GM21447 (cell line): ENCODE results near the gene RANBP1.

Experiments
- ATAC-seq: cut with Tn5 transposase; IDR thresholded peaks from one replicate; pipeline ENCODE4 v1.9.1; 2021; ENCODE audit not compliant: unreplicated experiment

The RANBP1 gene

DNA sequence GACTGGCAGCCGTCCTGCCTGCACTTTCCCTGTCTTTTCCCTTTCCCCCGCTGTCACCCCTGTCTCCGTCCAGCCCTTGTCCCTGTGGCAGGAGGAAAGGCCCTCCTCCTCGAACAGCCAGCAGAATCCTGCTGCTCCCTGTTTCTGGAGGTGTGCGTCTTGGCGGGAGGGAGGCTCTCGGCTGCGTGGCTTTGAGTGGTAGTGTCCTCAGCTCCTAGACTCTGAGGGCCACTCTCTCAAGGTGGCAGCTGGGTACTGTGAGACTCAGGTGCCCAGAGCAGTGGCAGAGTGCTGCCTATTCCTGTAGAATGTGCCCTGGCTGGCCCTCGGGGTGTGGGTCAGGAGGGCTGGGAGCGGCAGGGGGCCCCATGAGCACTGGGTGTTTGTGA is 9.1 kb upstream of the RANBP1 start:
- no peak for ATAC-seq

DNA sequence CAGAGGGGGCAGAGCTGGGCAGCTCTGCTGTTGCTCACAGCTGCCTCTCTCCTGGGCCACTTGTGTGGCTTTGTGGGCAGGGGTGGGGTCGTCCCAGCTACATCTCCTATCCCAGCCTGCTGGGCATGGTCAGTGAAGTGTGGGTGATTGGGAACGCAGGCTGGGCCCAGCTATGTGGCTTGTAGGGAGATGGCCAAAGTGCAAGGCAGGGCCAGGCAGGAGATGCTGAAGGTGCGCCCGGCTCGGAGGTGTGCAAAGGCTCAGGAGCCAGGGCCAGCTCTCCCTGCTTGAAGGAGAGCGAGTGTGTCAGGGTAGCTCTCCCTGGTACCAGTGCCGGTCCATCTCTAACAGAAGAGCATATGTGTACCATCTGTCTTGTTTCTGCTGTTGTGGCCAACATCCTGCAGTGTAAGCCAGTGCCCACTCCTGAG is 8.4 kb upstream of the RANBP1 start:
- no peak for ATAC-seq

DNA sequence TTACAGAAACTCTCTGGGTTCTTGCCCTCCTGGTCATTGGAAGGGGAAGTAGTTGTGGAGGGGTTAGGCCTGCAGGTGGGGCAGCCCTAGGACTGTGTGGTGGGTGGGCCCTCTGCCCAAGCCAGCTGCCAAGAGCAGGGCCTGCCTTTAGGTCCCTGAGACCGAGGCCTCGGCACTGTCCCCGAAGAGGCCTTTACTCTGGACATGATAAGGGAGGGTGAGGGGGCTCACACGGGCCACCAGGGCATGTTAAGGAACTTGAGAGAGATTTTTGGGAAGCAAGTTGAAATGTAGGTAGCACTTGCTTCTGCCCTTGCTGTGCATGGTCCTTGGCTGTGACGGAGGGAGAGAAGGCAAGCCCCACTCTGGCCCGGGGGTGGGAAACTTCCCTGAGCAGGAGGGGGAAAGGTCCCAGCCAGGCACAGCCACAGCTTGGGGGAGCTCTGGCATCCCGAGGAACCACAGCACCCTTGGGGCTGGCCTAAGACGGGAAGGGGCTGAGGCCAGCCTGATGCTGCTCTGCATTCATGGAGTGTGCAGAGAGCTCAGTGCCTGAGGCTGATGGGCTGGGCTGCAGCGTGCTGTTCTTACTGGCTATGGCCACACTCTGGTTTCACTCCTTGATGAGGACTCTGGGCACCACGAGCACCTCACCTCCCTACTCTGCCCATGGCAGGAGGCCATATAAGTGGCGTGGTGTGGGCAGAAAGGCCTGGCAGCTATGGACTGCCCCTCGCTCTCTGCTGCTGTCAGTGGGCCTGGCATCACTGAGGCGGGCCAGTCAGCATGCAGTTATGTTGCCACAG is 7.8 kb upstream of the RANBP1 start:
- ATAC-seq = no peak

DNA sequence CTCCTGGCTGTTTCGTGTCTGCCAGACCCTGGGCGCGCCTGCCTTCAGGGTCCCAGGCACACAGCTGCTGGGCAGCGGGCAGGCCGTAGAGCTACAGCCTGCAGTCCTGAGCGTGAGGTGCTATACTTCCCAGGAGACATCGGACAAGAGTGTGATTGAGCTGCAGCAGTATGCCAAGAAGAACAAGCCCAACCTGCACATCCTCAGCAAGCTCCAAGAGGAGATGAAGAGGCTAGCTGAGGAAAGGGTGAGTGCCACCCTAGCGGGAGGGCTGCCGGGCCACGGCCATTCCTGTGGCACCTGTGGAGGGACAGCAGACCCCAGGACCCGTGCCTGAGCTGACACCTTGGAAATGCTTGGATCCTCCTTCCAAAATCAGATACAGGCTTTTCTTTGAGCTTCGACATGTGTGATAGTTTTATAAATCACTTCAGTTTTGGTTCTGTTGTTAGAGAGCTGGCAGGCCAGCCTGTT is 7.1 kb upstream of the RANBP1 start:
- no peak for ATAC-seq

DNA sequence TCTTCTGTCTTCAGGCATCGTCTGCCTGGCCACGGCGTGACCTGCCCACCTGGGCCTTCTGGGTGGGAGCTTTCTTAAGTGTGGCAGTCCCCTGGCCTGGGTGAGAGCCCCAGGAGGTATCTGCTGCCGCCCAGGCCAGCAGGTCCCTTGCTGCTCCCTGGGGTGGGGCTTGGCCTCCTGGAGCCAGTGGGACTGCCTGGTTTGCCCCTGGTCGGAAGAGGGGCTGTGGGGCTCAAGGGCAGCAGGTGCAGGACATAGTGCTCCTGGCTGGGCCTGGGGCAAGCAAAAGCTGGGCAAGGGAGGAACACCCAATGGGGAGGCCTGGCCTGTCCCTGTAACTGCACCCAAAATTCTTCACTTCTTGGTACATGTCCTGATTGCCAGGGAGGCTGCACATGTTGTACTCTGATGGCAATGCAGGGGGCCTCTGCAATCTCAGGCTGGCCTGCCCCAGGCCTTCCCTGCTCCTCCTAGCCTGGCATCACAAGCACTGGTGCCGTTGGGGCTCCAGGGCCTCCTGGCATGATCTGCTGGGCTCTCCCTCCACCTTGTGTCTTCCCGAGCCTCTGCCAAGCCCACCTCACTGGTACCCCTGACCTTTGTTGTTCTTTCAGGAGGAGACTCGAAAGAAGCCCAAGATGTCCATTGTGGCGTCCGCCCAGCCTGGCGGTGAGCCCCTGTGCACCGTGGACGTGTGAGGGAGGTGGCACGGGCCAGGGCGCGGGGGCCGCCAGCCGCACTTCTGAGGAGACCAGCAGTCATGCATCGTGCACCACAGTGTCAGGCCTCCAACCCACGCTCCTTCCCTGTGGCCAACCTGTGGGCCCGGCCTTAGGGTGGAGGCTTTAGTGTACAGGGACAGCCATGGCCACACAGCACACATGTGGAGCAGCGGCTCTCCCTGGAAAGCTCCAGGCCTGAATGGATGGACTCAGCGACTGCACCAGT is 6.2 kb upstream of the RANBP1 start:
- no peak for ATAC-seq

DNA sequence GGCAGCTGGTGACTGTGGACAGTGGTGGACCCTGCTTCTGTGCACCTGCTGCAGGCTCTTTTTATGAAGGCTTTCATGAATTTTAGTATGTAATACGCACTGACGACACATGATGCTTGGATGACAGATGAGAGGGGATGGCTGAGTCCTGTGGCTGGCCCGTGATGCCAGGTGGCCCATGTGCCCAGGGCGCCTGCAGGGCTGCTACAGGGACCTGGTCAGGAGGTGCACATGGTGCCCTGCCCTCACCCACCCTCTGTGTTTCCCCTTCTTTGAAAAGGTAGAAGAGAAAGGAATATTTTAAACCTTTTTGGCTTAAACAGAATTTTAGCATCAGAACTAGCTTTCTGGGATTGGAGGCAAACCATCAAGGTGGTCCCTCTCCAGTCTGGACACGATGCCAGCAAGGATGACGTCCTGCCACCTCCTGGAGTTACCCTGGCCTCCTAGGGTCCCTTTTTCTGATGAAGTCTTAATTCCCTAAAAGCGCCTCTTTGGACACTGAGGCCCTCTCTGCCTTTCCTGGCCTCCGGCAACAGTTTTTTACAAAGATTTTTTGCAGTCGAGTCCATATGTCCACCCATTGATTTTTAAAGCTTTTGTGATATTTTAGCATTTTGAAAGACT is 5.4 kb upstream of the RANBP1 start:
- no peak for ATAC-seq

DNA sequence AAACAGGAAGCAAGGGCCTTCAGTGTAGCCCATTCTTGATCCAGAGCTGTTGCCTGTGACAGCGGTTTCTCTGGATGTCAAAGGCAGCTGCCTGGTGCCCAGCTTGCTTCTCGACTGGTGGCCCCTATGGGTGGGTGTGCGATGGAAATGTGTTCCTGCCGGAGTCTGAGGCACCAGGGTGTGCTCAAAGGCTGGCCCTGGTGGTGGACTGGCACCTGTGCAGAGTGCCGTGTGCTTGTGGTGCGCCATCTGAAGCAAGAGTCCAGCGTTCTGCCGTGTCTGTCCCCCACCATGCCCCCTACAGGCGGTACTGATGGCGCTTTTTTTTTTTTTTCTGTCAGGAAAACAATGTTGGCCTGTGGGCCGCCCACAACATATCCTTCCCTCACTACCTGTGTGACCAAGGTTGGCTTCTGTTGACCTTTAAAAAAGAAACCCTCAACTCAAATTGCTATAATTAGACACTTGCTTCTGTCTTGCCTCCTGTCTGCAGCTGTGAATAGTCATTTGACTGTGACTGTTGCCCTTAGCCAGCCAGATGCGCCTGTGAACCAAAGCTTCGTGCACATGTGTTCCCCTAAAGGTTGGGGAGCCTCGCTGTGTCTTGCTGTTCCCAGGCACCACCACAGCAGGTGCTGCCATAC is 4.7 kb upstream of the RANBP1 start:
- ATAC-seq = no peak

DNA sequence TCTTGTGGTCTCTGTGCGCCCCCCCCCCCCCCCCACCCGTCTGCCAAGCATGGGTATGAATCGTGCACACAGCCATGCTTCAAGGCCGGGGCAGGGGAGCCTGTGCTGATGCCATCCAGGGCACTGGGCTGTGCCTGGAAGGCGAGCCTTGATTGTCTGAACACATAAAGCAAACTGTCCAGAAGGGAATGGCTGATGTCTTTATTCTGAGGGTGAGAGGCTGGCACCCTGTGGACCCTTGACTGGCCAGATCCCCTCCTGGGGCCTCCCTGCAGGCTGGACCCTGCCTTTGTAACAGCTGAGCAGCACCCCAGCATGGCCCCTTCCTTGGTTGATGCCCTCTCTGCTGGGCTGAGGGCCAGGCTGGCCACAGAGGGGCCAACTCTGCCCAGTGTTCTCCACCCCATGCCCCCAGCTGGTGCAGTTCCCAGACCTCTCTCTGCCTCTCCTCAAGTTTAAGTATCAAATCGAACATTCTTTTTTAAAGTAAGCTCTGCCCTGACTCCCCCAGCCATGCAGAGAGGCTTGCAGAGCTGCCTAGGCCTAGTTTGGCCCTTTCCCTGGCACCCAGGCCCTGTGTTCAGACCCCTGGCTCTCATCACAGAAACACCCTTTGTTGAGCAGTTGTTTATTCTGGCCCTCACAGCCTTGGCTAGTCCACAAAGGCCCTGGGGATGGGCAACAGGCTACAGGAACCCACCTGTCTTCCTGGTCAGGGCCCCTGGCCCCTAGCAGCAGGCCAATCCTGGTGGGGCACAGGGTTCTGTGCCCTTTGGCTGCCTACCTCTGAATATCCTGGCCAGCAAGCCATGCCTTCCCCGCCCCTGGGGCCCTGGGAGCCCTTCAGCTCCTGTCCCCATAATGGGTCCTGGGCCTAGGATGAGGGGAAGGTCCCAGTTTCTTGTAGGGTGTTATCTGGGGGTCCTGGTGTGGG is 3.9 kb upstream of the RANBP1 start:
- ATAC-seq = no peak

DNA sequence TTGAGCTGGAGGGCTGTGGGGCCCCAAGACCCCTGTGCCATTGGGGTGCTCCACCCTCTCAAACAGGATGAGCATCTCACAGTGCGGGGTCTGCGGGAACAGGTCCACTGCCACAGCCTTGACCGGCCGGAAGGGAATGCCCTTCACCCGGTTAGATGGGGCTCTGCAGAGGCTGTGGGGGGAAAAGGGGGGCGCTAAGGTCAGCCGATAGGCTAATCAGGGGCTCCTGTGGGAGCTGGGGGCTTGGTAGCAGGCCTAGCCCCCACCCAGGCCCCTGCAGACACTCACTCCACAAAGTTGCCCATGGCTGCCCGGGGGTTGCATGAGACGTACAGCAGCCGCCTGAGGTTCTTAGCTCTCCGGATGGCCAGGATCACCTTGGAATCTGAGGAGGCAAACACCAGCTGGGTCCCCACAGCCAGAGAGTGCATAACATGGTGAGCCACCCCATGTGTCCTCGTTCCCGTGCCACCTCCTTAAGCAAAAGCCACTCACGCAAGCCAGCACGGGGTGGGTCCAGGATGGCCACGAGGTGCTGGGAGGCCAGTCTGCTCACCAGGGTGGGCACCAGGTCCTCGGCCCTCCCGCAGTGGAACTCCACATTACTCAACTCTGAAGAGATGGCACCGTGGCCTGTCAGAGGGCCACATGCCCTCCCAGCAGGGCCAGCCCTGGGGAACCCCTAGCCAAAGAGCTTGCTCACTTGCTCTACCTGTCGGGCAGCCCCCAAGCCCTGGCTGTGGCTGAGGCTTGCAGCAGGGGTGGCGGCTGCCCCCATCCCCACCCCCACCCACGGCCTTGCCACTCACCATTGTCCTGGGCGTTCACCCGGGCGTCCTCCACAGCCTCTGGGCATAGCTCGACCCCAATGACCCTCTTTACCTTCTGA is 3.0 kb upstream of the RANBP1 start:
- no peak for ATAC-seq

DNA sequence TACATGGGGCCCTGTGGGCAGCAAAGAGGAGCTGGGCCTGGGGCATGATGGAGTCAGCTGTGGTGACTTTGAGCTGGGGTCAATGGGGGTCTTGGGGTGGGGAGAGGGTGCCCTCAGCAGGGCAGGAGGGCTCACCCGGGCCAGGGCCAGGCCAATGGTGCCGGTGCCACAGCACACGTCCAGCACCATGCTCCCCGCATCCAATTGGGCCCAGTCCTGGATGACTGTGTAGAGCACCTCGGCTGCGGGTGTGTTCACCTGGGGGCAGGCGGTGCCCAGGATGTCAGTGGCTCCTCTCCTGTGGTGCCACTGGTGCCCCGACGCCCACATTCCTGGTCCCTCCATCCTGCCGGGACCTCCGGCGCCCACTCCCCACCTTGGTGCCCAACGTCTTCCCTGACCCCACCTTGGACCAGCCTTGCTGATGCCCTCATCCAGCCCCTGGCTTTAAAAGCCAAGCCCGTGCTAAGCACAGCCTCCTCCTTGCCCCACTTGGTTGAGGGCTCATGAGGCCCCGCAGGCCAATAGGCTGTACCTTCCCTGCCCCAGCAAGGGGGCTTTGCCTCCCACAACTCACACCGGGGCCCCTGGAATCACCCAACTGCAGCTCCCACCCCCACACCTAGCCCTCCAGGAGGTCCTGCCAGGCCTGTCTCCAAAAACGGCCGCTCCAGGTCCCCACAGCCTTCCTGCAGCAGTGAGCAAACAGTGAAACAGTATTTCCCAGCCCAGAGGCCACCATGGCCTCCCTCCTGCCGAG is 2.2 kb upstream of the RANBP1 start:
- no peak for ATAC-seq

DNA sequence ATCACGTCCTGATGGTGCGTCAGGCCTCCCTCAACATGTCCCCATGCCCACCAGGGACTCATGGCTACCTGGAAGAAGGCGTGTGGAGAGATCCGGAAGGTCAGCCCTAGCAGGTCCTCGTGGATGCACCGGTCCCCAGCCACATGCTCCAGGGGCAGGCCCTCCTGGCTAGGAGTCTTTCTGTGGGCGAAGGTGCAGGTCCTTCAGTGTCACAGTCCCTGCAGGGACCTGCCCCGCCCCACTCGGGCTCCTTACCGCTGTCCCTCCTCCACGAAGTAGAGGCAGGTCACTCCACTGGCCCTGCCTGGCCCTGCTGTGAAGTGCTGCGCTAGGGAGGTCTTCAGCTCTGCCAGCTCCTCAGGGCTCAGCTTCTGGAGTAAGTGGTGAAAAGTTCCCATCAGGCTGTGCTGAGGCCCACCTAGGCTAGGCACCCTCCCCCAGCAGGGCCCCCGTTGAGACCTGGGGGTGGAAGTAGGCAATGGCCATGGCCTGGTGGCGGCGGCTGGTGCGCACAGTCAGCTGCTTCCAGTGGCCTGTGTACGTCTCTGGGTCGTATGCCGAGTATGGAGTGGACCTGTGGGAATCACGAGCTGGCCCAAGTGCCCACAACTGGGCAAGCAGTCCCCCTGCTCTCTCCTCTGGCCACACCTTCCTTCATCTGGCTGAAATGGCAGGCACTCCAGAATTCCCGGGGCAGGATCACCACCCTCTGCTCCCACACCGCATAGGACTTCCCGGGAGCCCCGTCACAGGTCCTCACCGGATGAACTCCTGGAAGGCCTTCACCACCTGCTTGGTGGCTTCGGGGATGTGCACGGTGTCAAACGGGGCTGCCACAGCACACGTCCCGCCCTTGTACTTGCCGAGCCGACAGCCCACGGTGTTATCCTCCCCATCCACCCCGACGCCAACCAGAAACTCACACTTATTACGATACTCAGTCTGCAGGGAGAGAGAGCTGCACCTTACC is 1.1 kb upstream of the RANBP1 start:
- no peak for ATAC-seq

DNA sequence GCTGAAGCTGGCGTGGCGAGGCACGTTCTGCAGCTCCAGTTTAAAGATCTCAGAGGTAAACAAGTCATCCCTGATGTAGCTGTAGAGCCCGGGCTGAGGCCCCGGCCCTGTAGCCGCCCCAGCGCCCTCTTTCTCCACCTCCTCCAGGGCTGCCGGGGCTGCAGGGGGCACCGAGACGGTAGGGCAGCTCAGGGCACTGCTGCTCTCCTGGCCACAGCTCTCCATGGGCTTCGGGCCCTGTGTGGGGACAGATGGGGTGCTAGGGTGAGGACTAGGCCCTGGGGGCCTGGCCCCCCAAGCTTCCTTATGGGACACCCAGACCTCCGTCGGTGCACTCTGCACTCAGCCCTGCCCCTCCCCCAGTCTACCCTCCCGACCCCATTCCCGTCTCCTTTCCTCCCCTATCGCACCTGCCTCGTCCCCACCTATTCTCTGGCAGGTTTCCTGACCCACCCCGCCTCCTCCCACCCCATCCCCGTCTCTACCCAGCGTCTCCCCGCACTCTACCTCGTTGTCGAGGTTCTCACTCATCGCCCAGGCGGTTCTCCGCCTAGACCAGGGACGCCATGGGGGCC is 559 bp downstream of the RANBP1 start:
- ATAC-seq = no peak

DNA sequence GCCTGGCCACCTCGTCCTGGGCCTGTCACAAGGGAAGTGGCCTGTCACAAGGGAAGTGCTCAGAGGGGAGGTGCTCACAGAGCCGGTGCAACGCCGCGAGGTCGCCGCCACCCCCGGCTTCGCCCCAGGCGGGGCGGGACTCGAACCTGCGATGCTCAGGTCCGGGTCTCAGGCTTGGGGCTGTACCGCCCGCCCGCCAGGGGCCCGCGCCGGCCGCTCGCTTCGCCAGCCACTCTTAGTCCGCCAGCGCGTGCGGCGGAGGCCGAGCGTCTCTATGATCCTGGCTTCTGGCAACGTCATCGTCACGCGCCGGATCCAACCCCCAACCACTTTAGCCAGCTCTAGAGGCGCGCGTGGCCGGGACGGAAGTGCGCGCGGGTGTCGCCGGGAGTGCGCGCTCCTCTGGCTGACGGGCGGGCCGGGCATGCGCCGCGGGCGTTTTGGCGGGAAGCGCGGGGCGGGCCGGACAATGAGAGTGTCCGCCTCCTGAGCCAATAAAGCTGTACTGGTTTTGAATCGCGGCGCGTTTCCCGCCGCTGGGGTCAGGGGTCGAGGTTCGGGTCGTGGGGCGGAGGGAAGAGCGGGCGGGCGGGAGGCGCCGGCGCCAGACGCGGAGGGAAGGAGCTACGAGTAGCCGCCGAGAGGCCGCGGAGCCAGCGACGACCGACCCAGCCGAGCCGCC is 1.2 kb downstream of the RANBP1 start, which contains the start of gene TRMT2A:
TSS of gene TRMT2A (minus strand) at position 276 of the 682 bp plus-strand sequence. CDS start 320 bp downstream, outside the sequence.
- peak; percentile 72 for ATAC-seq

DNA sequence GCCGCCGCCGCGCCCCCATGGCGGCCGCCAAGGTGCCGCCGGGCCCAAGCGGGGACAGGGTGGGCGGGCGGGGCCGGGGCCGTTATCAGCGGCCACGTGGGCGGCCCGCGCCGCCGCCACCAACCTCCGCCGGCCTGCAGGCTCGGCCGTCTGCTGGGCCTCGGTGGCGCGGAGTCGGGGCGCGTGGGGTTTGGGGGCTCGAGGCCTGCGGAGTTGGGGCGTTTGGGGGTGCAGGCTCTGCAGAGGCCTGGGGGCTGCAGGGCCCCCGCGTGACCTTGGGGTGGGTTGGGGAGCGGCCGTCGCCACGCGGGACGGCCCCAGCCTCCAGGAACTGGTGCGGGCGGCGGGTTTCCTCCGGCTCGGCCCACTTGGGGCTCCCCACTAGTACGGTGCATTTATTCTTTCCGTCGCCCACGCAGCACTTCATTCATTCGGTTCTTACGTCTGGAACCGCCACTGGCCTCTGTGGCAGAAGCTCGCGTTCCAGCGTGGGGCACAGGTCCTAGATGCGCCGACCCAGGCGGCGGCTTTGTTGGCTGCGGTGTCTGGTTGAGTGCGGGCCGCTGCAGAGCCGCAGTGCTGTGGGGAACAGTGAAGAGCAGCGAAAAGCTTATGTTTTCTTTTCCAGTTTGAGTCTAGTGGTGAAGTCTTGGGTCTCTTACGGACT is 1.9 kb downstream of the RANBP1 start:
- ATAC-seq = peak; percentile 14

DNA sequence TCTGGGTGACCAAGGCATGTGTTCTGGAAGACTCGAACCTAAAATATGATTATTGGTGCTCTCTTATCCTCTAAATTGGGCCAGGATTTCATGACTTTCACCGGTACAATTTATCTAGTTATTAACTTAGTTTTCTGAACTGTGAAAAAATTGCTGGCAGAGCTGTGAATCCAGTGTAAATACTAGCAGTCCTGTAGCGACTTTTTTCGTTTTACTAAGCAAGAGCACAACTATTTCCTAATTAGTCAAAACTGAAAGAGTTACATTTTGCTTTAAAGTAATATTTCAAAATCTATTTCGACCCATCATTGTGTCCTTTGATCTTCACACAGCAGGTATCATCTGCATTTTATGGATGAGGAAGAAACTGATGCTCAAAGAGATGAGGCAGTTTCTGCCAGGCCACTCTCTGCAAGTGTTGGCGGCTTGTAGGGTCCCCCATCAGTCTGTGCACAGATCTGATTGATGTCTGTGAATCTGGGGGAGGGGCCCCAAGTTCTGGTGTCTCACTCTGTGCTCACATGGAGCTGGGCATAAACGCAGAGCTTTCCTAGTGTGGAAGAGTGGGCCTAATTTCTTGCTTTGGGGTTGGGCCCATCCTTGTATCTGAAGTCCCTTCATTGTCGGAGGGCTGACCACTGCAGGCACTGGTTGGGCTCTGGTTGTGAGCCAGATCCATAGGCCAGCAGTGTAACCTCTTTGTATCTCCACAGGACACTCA is 2.6 kb downstream of the RANBP1 start:
- ATAC-seq = no peak
